H9 (cell line): Measurements from ENCODE around the gene MAT2A. TPM values are rescaled to one million over a fixed set of nuclear protein-coding genes. Genes with fewer than 3 reads are reported as not detected.

ENCODE experiments used
- DNase-seq: peaks from one replicate; pipeline ENCODE4 v3.0.0-alpha.2; 2017
- H2AFZ ChIP-seq: one replicate; pipeline ENCODE4 v1.6.1; 2013; ENCODE audit warnings: mild to moderate bottlenecking, low read length, control low read depth, moderate library complexity
- H2AK5ac ChIP-seq: 2 replicates; pipeline ENCODE4 v1.6.1; 2013; ENCODE audit warnings: low read length, control low read depth, mixed read lengths; ENCODE audit not compliant: insufficient read length
- H2BK120ac ChIP-seq: one replicate; pipeline ENCODE4 v1.6.1; 2013; ENCODE audit warnings: low read depth, mild to moderate bottlenecking, low read length, control low read depth, inconsistent platforms; ENCODE audit not compliant: poor library complexity, severe bottlenecking
- H2BK12ac ChIP-seq: 2 replicates; pipeline ENCODE4 v1.6.1; 2013; ENCODE audit warnings: low read length, control low read depth, mixed read lengths, low read depth; ENCODE audit not compliant: insufficient read length
- H2BK15ac ChIP-seq: 2 replicates; pipeline ENCODE4 v1.6.1; 2013; ENCODE audit warnings: low read depth, low read length, control low read depth
- H2BK20ac ChIP-seq: one replicate; pipeline ENCODE4 v1.6.1; 2013; ENCODE audit warnings: low read depth, mild to moderate bottlenecking, low read length, control low read depth, inconsistent platforms; ENCODE audit not compliant: poor library complexity, severe bottlenecking
- H2BK5ac ChIP-seq: 2 replicates; pipeline ENCODE4 v1.6.1; 2013; ENCODE audit warnings: low read length, control low read depth, mixed read lengths; ENCODE audit not compliant: insufficient read length
- H3K14ac ChIP-seq: 2 replicates; pipeline ENCODE4 v1.6.1; 2013; ENCODE audit warnings: low read length, control low read depth; ENCODE audit not compliant: insufficient read depth
- H3K18ac ChIP-seq: 2 replicates; pipeline ENCODE4 v1.6.1; 2013; ENCODE audit warnings: low read depth, mild to moderate bottlenecking, mixed read lengths, low read length, control low read depth; ENCODE audit not compliant: insufficient read length
- H3K23ac ChIP-seq: 2 replicates; pipeline ENCODE4 v1.6.1; 2013; ENCODE audit warnings: low read length, control low read depth, mixed read lengths, low read depth; ENCODE audit not compliant: insufficient read length
- H3K23me2 ChIP-seq: 2 replicates; pipeline ENCODE4 v1.6.1; 2013; ENCODE audit warnings: low read depth, mild to moderate bottlenecking, mixed read lengths, low read length, control low read depth; ENCODE audit not compliant: insufficient read length, poor library complexity, severe bottlenecking
- H3K27ac ChIP-seq: 2 replicates; pipeline ENCODE4 v1.5.1; 2013; ENCODE audit warnings: low read length, control low read depth, mixed read lengths, low read depth; ENCODE audit not compliant: insufficient read length
- H3K27me3 ChIP-seq: 2 replicates; pipeline ENCODE4 v1.6.1; 2013; ENCODE audit warnings: low read length, control low read depth, inconsistent platforms; ENCODE audit not compliant: insufficient read depth
- H3K4ac ChIP-seq: 2 replicates; pipeline ENCODE4 v1.6.1; 2013; ENCODE audit warnings: low read depth, mild to moderate bottlenecking, control low read depth, inconsistent platforms, low read length, moderate library complexity
- H3K4me1 ChIP-seq: 2 replicates; pipeline ENCODE4 v1.6.1; 2013; ENCODE audit warnings: low read length, control low read depth, inconsistent platforms; ENCODE audit not compliant: insufficient read depth
- H3K4me2 ChIP-seq: 2 replicates; pipeline ENCODE4 v1.6.1; 2013; ENCODE audit warnings: low read length, control low read depth, mixed read lengths; ENCODE audit not compliant: insufficient read length, insufficient read depth
- H3K56ac ChIP-seq: 2 replicates; pipeline ENCODE4 v1.6.1; 2013; ENCODE audit warnings: low read depth, mild to moderate bottlenecking, mixed read lengths, low read length, control low read depth; ENCODE audit not compliant: insufficient read length
- H3K79me1 ChIP-seq: 2 replicates; pipeline ENCODE4 v1.6.1; 2013; ENCODE audit warnings: low read depth, mild to moderate bottlenecking, moderate library complexity, low read length, control low read depth, inconsistent platforms; ENCODE audit not compliant: insufficient read depth, poor library complexity, severe bottlenecking
- H3K79me2 ChIP-seq: 2 replicates; pipeline ENCODE4 v1.6.1; 2013; ENCODE audit warnings: low read length, control low read depth, inconsistent platforms; ENCODE audit not compliant: insufficient read depth
- H3K9ac ChIP-seq: 2 replicates; pipeline ENCODE4 v1.6.1; 2013; ENCODE audit warnings: low read length, control low read depth, mixed read lengths; ENCODE audit not compliant: insufficient read length; ENCODE audit errors: extremely low read depth
- H3K9me3 ChIP-seq: one replicate; pipeline ENCODE4 v1.6.1; 2013; ENCODE audit warnings: low read depth, low read length, inconsistent platforms; ENCODE audit not compliant: control insufficient read depth
- H3T11ph ChIP-seq: one replicate; pipeline ENCODE4 v1.6.1; 2013; ENCODE audit warnings: mild to moderate bottlenecking, low read length, control low read depth, inconsistent platforms
- H4K20me1 ChIP-seq: one replicate; pipeline ENCODE4 v1.6.1; 2013; ENCODE audit not compliant: control insufficient read depth, insufficient read length, insufficient read depth
- H4K5ac ChIP-seq: 2 replicates; pipeline ENCODE4 v1.6.1; 2013; ENCODE audit warnings: low read depth, mild to moderate bottlenecking, mixed read lengths, low read length, control low read depth; ENCODE audit not compliant: insufficient read length
- H4K8ac ChIP-seq: replicated peaks from 2 replicates; pipeline ENCODE4 v1.6.1; 2013; ENCODE audit warnings: low read length, control low read depth, mixed read lengths, low read depth; ENCODE audit not compliant: insufficient read length
- H4K91ac ChIP-seq: 2 replicates; pipeline ENCODE4 v1.6.1; 2013; ENCODE audit warnings: low read depth, mild to moderate bottlenecking, moderate library complexity, mixed read lengths, low read length, control low read depth; ENCODE audit not compliant: insufficient read length
- H3K27ac Mint-ChIP-seq, 3 experiments: 2 replicates in 2 of 3; 3 replicates in 1 of 3; pipeline ENCODE4 v1.8.0; 2020 to 2021; ENCODE audit warnings: mixed read lengths in 3 of 3, mild to moderate bottlenecking in 1 of 3, moderate library complexity in 1 of 3
- H3K27me3 Mint-ChIP-seq: 2 replicates; pipeline ENCODE4 v1.8.0; 2021; ENCODE audit warnings: low read depth, mild to moderate bottlenecking, moderate library complexity, mixed read lengths
- H3K36me3 Mint-ChIP-seq, 3 experiments: 2 replicates in 2 of 3; 3 replicates in 1 of 3; pipeline ENCODE4 v1.8.0; 2020 to 2021; ENCODE audit warnings: low read depth in 3 of 3, mixed read lengths in 3 of 3; ENCODE audit not compliant: insufficient read depth in 1 of 3
- H3K4me1 Mint-ChIP-seq, 2 experiments: 2 replicates each; pipeline ENCODE4 v1.8.0; 2020; ENCODE audit warnings: mixed read lengths in 2 of 2
- H3K4me3 Mint-ChIP-seq, 2 experiments: 2 replicates in 1 of 2; 3 replicates in 1 of 2; pipeline ENCODE4 v1.8.0; 2020 to 2021; ENCODE audit warnings: mild to moderate bottlenecking in 2 of 2, mixed read lengths in 2 of 2, moderate library complexity in 1 of 2
- H3K9me3 Mint-ChIP-seq, 2 experiments: 2 replicates in 1 of 2; 3 replicates in 1 of 2; pipeline ENCODE4 v1.8.0; 2020; ENCODE audit warnings: mild to moderate bottlenecking in 2 of 2, mixed read lengths in 2 of 2, moderate library complexity in 1 of 2
- CTCF ChIP-seq: fragments of 200-600 bp; sonication (generic); conservative IDR thresholded peaks from 3 replicates; pipeline ENCODE4 v1.8.0; 2021; ENCODE audit warnings: antibody characterized with exemption, mild to moderate bottlenecking
- WGBS: extraction: QIAGEN DNeasy Blood & Tissue Kit; methylation state at CpG from one replicate; pipeline ENCODE4 v1.1.7; 2013; ENCODE audit warnings: missing lambda C conversion rate, low lambda C conversion rate, mixed read lengths; ENCODE audit not compliant: insufficient read length; ENCODE audit errors: extremely low coverage; 5-methylcytosine and 5-hydroxymethylcytosine counted together
- total RNA-seq: library from RNA; stranded (reverse); gene quantifications from 2 replicates; pipeline ENCODE4 v1.2.1, GENCODE V29; 2021

Gene MAT2A
- total RNA-seq, 1 experiment from 2014 or later: 459 TPM

DNA sequence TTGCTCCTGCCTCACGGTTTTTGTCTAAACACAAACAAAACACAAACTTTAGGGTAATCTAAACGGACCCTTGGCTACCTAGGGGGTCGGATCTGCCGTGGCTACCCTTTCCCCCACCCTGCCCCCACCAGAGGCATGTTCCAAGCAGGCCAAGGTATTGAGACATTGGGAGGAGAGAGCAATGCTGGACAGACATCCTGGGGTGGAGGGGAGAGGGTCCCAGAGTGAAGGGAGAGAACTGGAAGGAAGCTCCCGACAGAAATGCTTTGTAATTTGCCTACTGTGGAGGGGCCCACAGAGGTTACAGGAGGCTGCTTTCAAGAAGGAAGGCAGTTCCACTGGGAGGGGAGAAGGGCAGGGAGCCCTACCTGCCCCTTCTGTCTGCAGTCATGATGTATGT lies 13.9 kb upstream of the MAT2A start:
- H3K36me3 Mint-ChIP-seq: no peaks in the 10 kb centered on the region
- Histone ChIP-seq H2AK5ac (no peak overlapping the region), H3K9me3 (no peaks in the 10 kb centered on the region), H4K8ac (no peak overlapping the region), H3K4me2 (no peak overlapping the region), H3K56ac (no peak overlapping the region), H3K23ac (no peak overlapping the region), H3K27me3 (no peaks in the 10 kb centered on the region), H2BK120ac (no peak overlapping the region), H3K14ac (no peak overlapping the region), H2BK20ac (no peak overlapping the region), H3K18ac (no peak overlapping the region), H3T11ph (no peak overlapping the region), H2BK12ac (no peak overlapping the region), H3K79me2 (no peaks in the 10 kb centered on the region), H3K9ac (no peak overlapping the region), H2AFZ (no peak overlapping the region), H4K5ac (no peak overlapping the region), H3K79me1 (no peaks in the 10 kb centered on the region), H2BK15ac (no peak overlapping the region), H3K4me1 (0 out of 2 replicates have a peak, but pooled peaks cover 5% of the 10 kb centered on the region), H2BK5ac (no peak overlapping the region), H3K4ac (no peak overlapping the region), H3K23me2 (no peaks in the 10 kb centered on the region), H4K91ac (no peak overlapping the region), H3K27ac (no peak overlapping the region), H4K20me1 (no peaks in the 10 kb centered on the region)
- H3K27me3 Mint-ChIP-seq: peaks cover 5% of the 10 kb centered on the region
- H3K4me1 Mint-ChIP-seq: peaks cover 17 to 22% of the 10 kb centered on the region in 2 experiments
- TF ChIP-seq CTCF: no peak
- no peak for DNase-seq
- peak overlapping the region in 1 of 3 experiments; percentile 16; a peak in 3 of 7 replicates for H3K27ac Mint-ChIP-seq
- H3K4me3 Mint-ChIP-seq: no peak overlapping the region
- no CpG with 5 or more reads among the region's 5 CpGs for WGBS
- H3K9me3 Mint-ChIP-seq: no peaks in the 10 kb centered on the region
